DLD1 (cell line): ENCODE measurements around the gene AFAP1.

Source experiments
- in situ Hi-C: cut with HindIII; loops from 2 replicates; pipeline ENCODE4 v1.10.0; 2017; ENCODE audit warnings: low sequenced_read_pairs

The AFAP1 gene

GRCh38 chr4:7970361-7970946, 30.8 kb upstream of the AFAP1 start:
- in situ Hi-C loops: no loop called here

GRCh38 chr4:7968262-7968896, 28.7 kb upstream of the AFAP1 start:
- in situ Hi-C loops: no loop called here

- in situ Hi-C loops: no loop called here
These were observed 28.0 kb upstream of the AFAP1 start for GRCh38 chr4:7967501-7968261.

- in situ Hi-C loops: no loop called here
These were observed 27.4 kb upstream of the AFAP1 start for GRCh38 chr4:7967063-7967440.

GRCh38 chr4:7966281-7967062, 26.8 kb upstream of the AFAP1 start:
- in situ Hi-C loops: no loop called here

- in situ Hi-C loops: no loop called here
These were observed 25.4 kb upstream of the AFAP1 start for GRCh38 chr4:7964890-7965662.

- in situ Hi-C loops: no loop called here
These were observed 24.8 kb upstream of the AFAP1 start for GRCh38 chr4:7964459-7964858.

GRCh38 chr4:7963691-7964090, 24.0 kb upstream of the AFAP1 start:
- in situ Hi-C loops: no loop called here

GRCh38 chr4:7962609-7963508, 23.2 kb upstream of the AFAP1 start:
- in situ Hi-C loops: no loop called here

GRCh38 chr4:7960790-7961655, 21.4 kb upstream of the AFAP1 start:
- in situ Hi-C loops: no loop called here

- in situ Hi-C loops: no loop called here
These were observed 20.5 kb upstream of the AFAP1 start for GRCh38 chr4:7960017-7960789.

GRCh38 chr4:7959078-7959477, 19.4 kb upstream of the AFAP1 start:
- in situ Hi-C loops: no loop called here

- in situ Hi-C loops: no loop called here
These were observed 17.4 kb upstream of the AFAP1 start for GRCh38 chr4:7956934-7957656.

GRCh38 chr4:7956270-7956808, 16.7 kb upstream of the AFAP1 start:
- in situ Hi-C loops: no loop called here

GRCh38 chr4:7955393-7955792, 15.7 kb upstream of the AFAP1 start:
- in situ Hi-C loops: no loop called here

GRCh38 chr4:7952615-7953014, 13.0 kb upstream of the AFAP1 start:
- in situ Hi-C loops: no loop called here
